Mesenchymal stem cell (in vitro differentiated cells and primary cell): ENCODE data around the gene MEX3C.

Experiments used
- DNase-seq: peaks from one replicate; pipeline ENCODE4 v3.0.0-alpha.2; 2013
- H2AFZ ChIP-seq: one replicate; pipeline ENCODE4 v1.6.1; 2013; ENCODE audit warnings: low read depth, mild to moderate bottlenecking, control low read depth, inconsistent platforms, low read length, moderate library complexity
- H2AK5ac ChIP-seq: 2 replicates; pipeline ENCODE4 v1.6.1; 2013; ENCODE audit warnings: low read length, moderate library complexity, mild to moderate bottlenecking, inconsistent platforms; ENCODE audit not compliant: severe bottlenecking
- H2BK120ac ChIP-seq: one replicate; pipeline ENCODE4 v1.6.1; 2013; ENCODE audit warnings: low read depth, mild to moderate bottlenecking, inconsistent platforms, low read length, moderate library complexity
- H2BK12ac ChIP-seq, 2 experiments: one replicate each; pipeline ENCODE4 v1.6.1; 2013; ENCODE audit warnings: inconsistent platforms in 2 of 2, low read length in 2 of 2, mild to moderate bottlenecking in 2 of 2, moderate library complexity in 2 of 2, control low read depth in 1 of 2
- H2BK15ac ChIP-seq: one replicate; pipeline ENCODE4 v1.6.1; 2013; ENCODE audit warnings: mild to moderate bottlenecking, low read depth, inconsistent platforms; ENCODE audit not compliant: poor library complexity, severe bottlenecking
- H2BK5ac ChIP-seq: 2 replicates; pipeline ENCODE4 v1.6.1; 2013; ENCODE audit warnings: low read depth, mild to moderate bottlenecking, low read length, control low read depth, inconsistent platforms; ENCODE audit not compliant: poor library complexity, severe bottlenecking
- H3K14ac ChIP-seq, 2 experiments: one replicate each; pipeline ENCODE4 v1.6.1; 2013; ENCODE audit warnings: inconsistent platforms in 2 of 2, low read length in 2 of 2, control low read depth in 1 of 2, mild to moderate bottlenecking in 1 of 2, moderate library complexity in 1 of 2
- H3K18ac ChIP-seq, 2 experiments: one replicate each; pipeline ENCODE4 v1.6.1; 2013; ENCODE audit warnings: inconsistent platforms in 2 of 2, low read length in 2 of 2, control low read depth in 1 of 2, low read depth in 1 of 2, mild to moderate bottlenecking in 1 of 2
- H3K23ac ChIP-seq, 2 experiments: one replicate each; pipeline ENCODE4 v1.6.1; 2013; ENCODE audit warnings: inconsistent platforms in 2 of 2, low read length in 2 of 2, mild to moderate bottlenecking in 2 of 2, moderate library complexity in 2 of 2, control low read depth in 1 of 2
- H3K27ac ChIP-seq: 2 replicates; pipeline ENCODE4 v1.5.1; 2013; ENCODE audit warnings: mild to moderate bottlenecking, moderate library complexity, low read length, control low read depth, inconsistent platforms; ENCODE audit not compliant: poor library complexity, severe bottlenecking
- H3K27me3 ChIP-seq, 2 experiments: 2 replicates each; pipeline versions ENCODE4 v1.6.1 to v1.7.0; 2013; ENCODE audit warnings: low read length in 2 of 2, mild to moderate bottlenecking in 2 of 2, moderate library complexity in 2 of 2, control low read depth in 1 of 2, inconsistent platforms in 1 of 2; ENCODE audit not compliant: control insufficient read depth in 1 of 2, insufficient read depth in 1 of 2
- H3K36me3 ChIP-seq, 2 experiments: 2 replicates each; pipeline versions ENCODE4 v1.6.1 to v1.7.0; 2013; ENCODE audit warnings: low read length in 2 of 2, control low read depth in 1 of 2, inconsistent platforms in 1 of 2, low read depth in 1 of 2, mild to moderate bottlenecking in 1 of 2; ENCODE audit not compliant: insufficient read depth in 2 of 2, control insufficient read depth in 1 of 2
- H3K4ac ChIP-seq, 2 experiments: one replicate each; pipeline ENCODE4 v1.6.1; 2013; ENCODE audit warnings: inconsistent platforms in 2 of 2, low read length in 2 of 2, mild to moderate bottlenecking in 2 of 2, moderate library complexity in 2 of 2, control low read depth in 1 of 2, low read depth in 1 of 2
- H3K4me1 ChIP-seq: 2 replicates; pipeline ENCODE4 v1.6.1; 2013; ENCODE audit warnings: low read depth, low read length, control low read depth; ENCODE audit not compliant: control insufficient read depth, insufficient read depth
- H3K4me2 ChIP-seq: 2 replicates; pipeline ENCODE4 v1.6.1; 2013; ENCODE audit warnings: low read length, mild to moderate bottlenecking, inconsistent platforms; ENCODE audit not compliant: poor library complexity, severe bottlenecking
- H3K4me3 ChIP-seq, 2 experiments: 2 replicates each; pipeline versions ENCODE4 v1.5.1 to v1.7.0; 2013; ENCODE audit warnings: low read length in 2 of 2, mild to moderate bottlenecking in 2 of 2, control low read depth in 1 of 2, low read depth in 1 of 2; ENCODE audit not compliant: insufficient read depth in 1 of 2
- H3K79me1 ChIP-seq: replicated peaks from 2 replicates; pipeline ENCODE4 v1.6.1; 2013; ENCODE audit warnings: mild to moderate bottlenecking, control low read depth, low read length, inconsistent platforms; ENCODE audit not compliant: poor library complexity, severe bottlenecking
- H3K9ac ChIP-seq: 2 replicates; pipeline ENCODE4 v1.7.0; 2013; ENCODE audit warnings: mild to moderate bottlenecking, low read length, moderate library complexity
- H3K9me3 ChIP-seq: 2 replicates; pipeline ENCODE4 v1.7.0; 2013; ENCODE audit warnings: mild to moderate bottlenecking, low read length; ENCODE audit not compliant: control insufficient read depth
- H4K8ac ChIP-seq: one replicate; pipeline ENCODE4 v1.6.1; 2013; ENCODE audit warnings: inconsistent platforms, mild to moderate bottlenecking, low read length, moderate library complexity
- H4K91ac ChIP-seq: one replicate; pipeline ENCODE4 v1.6.1; 2013; ENCODE audit warnings: mild to moderate bottlenecking, low read length, inconsistent platforms
- WGBS: methylation state at CpG from one replicate; pipeline ENCODE4 v1.1.7; 2013; ENCODE audit warnings: mixed read lengths; 5-methylcytosine and 5-hydroxymethylcytosine counted together

The MEX3C gene

DNA sequence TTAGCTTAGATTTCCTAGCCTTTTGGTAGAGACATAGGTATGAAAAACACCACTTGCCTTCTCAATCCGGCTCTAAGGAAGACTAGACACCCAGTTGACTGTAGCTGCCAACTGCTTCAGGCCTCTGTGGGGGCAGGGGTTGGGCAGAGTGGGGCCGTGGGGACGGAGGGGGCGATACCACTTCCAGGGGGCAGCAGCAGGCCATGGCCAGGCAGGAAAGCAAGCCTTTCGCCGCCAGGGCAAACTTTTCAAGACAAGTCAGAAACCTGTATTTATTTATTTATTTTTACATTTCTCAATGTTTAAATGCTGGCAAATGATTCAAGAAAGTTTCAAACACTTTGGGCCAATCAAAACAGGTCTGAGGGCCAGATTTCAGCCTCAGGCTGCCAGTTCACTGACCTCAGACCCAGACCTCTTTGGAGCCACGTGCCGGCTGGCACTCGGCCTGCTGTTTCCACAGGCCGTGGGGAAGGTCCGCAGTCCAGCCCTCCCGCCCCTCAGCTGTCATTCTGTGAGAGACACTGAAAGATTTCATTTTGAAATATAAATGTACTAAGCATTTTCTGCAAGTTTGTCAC is 63.8 kb downstream of the MEX3C start:
- Histone ChIP-seq H2BK12ac (no peak overlapping the region), H3K79me1 (peaks cover 4% of the 10 kb centered on the region), H3K36me3 (no peaks in the 10 kb centered on the region), H3K4me3 (no peak overlapping the region), H3K14ac (no peak overlapping the region), H4K91ac (no peak overlapping the region), H3K27ac (no peak overlapping the region), H3K27me3 (no peaks in the 10 kb centered on the region), H3K9me3 (no peaks in the 10 kb centered on the region), H2AFZ (no peak overlapping the region), H4K8ac (no peak overlapping the region), H3K4me1 (peaks cover 24% of the 10 kb centered on the region), H3K23ac (no peak overlapping the region), H2BK15ac (no peak overlapping the region), H3K4me2 (no peak overlapping the region), H2BK120ac (no peak overlapping the region), H3K4ac (no peak overlapping the region), H3K18ac (no peak overlapping the region), H3K9ac (no peak overlapping the region), H2AK5ac (no peak overlapping the region), H2BK5ac (no peak overlapping the region)
- WGBS = 96% methylated on average over 7 of the region's 12 CpGs
- no peak for DNase-seq

DNA sequence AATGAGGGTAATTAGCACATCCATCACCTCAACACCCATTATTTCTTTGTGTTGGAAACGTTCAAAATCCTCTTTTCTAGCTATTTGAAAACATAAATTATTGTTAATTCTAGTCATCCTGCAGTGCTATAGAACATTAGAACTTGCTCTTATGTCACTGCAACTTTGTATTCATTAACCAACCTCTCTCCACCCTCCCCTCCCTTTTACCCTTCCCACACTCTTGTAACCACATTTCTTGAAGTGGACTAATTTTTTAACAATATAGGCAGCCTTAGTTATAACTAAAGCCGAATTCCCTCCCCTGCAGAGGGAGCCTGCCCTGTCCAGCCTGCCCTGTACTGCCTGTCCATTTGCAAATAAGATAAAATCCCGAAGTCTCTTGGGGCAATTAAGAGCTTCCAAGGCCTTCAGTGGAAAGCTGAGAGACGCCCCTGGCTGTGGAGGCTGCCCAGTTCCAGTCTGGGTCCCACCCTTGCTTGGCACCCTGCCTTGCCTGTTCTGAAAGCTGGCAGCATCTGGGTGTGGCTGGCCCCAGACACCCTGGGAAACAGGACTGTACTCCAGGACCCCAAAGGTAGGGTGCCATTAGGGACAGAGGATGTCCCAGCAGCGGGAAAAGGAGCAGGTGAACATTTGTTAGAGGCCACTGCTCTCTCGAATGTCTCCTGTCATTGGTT is 65.1 kb downstream of the MEX3C start:
- H3K9ac ChIP-seq = no peak overlapping the region
- no peak overlapping the region for H2AK5ac ChIP-seq
- H2AFZ ChIP-seq = no peak overlapping the region
- H3K4ac ChIP-seq = no peak overlapping the region
- no peak overlapping the region for H2BK120ac ChIP-seq
- no peaks in the 10 kb centered on the region for H3K9me3 ChIP-seq
- no peak overlapping the region for H3K27ac ChIP-seq
- no peak overlapping the region for H3K18ac ChIP-seq
- no peak overlapping the region for H3K4me3 ChIP-seq
- 89% methylated on average over 6 of the region's 6 CpGs for WGBS
- H2BK12ac ChIP-seq = no peak overlapping the region
- DNase-seq = no peak
- no peak overlapping the region for H2BK5ac ChIP-seq
- H3K79me1 ChIP-seq = peaks cover 4% of the 10 kb centered on the region
- no peak overlapping the region for H4K91ac ChIP-seq
- no peaks in the 10 kb centered on the region for H3K36me3 ChIP-seq
- no peak overlapping the region for H3K23ac ChIP-seq
- no peaks in the 10 kb centered on the region for H3K27me3 ChIP-seq
- peaks cover 22% of the 10 kb centered on the region for H3K4me1 ChIP-seq
- H3K14ac ChIP-seq = no peak overlapping the region
- H3K4me2 ChIP-seq = no peak overlapping the region
- H2BK15ac ChIP-seq = no peak overlapping the region
- no peak overlapping the region for H4K8ac ChIP-seq

DNA sequence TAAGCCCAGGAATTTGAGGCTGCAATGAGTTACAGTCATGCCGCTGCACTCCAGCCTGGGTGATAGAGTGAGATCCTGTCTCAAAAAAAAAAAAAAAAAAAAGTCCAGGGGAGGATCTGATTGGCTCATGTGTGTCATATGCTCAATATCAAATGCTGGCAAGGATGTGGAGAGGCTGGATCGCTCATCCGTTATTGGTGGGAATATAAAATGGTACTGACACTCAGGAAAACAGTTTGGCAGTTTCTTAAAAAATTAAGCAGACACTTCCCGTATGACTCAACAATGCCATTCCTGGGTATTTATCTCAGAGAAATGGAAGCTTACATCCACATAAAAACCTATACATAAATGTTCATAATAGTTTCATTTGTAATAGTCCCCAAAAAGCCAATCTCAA is 68.9 kb downstream of the MEX3C start:
- Histone ChIP-seq H3K18ac (no peak overlapping the region), H3K36me3 (no peaks in the 10 kb centered on the region), H2BK5ac (no peak overlapping the region), H4K91ac (no peak overlapping the region), H3K9ac (no peak overlapping the region), H4K8ac (no peak overlapping the region), H3K79me1 (peaks cover 4% of the 10 kb centered on the region), H2AK5ac (no peak overlapping the region), H3K27me3 (no peaks in the 10 kb centered on the region), H2BK120ac (no peak overlapping the region), H3K4ac (no peak overlapping the region), H3K9me3 (no peaks in the 10 kb centered on the region), H3K4me3 (no peak overlapping the region), H2AFZ (no peak overlapping the region), H2BK12ac (no peak overlapping the region), H2BK15ac (no peak overlapping the region), H3K27ac (no peak overlapping the region), H3K4me1 (peaks cover 7% of the 10 kb centered on the region), H3K4me2 (no peak overlapping the region), H3K14ac (no peak overlapping the region), H3K23ac (no peak overlapping the region)
- DNase-seq = no peak
- 98% methylated on average over 4 of the region's 4 CpGs for WGBS

DNA sequence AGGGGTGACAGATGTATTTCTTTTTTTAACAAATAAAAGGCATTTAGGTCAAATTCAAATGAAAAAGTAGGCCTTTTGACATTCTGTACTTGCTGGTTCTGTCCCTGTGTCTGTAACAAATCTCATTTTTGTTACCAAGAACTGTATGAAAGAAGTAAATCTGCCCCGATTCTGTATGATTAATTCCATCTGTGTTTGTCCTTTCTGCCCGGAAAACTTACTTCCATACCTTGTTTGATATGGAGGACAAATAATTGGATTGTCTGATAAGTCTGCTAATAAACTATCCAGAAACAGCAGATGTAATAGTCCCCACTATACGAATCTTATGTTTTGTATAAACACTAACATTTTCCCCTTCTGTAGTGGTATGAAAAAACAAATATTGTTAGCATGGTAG is 69.8 kb downstream of the MEX3C start:
- Histone ChIP-seq H3K9me3 (no peaks in the 10 kb centered on the region), H3K27ac (no peak overlapping the region), H2BK5ac (no peak overlapping the region), H2AFZ (no peak overlapping the region), H3K23ac (no peak overlapping the region), H2BK120ac (no peak overlapping the region), H3K9ac (no peak overlapping the region), H3K4me2 (no peak overlapping the region), H2AK5ac (no peak overlapping the region), H3K4me3 (no peak overlapping the region), H2BK12ac (no peak overlapping the region), H3K4me1 (peaks cover 6% of the 10 kb centered on the region), H3K27me3 (no peaks in the 10 kb centered on the region), H3K36me3 (no peaks in the 10 kb centered on the region), H4K91ac (no peak overlapping the region), H3K18ac (no peak overlapping the region), H4K8ac (no peak overlapping the region), H3K14ac (no peak overlapping the region), H3K79me1 (peaks cover under 1% of the 10 kb centered on the region), H2BK15ac (no peak overlapping the region), H3K4ac (no peak overlapping the region)
- 92% methylated on average over 2 of the region's 3 CpGs for WGBS
- DNase-seq = no peak
